ENCODE measurements around the gene EMX1. TPM values are rescaled to one million over a fixed set of nuclear protein-coding genes. Genes with fewer than 3 reads are reported as not detected.
"Not testable (repeated sequence)": the region's sequence is repeated elsewhere in the genome, so short reads cannot be mapped to it uniquely, and the experiment has no call there.

The EMX1 gene
- total RNA-seq, 1 experiment from 2014 or later = not detected

DNA sequence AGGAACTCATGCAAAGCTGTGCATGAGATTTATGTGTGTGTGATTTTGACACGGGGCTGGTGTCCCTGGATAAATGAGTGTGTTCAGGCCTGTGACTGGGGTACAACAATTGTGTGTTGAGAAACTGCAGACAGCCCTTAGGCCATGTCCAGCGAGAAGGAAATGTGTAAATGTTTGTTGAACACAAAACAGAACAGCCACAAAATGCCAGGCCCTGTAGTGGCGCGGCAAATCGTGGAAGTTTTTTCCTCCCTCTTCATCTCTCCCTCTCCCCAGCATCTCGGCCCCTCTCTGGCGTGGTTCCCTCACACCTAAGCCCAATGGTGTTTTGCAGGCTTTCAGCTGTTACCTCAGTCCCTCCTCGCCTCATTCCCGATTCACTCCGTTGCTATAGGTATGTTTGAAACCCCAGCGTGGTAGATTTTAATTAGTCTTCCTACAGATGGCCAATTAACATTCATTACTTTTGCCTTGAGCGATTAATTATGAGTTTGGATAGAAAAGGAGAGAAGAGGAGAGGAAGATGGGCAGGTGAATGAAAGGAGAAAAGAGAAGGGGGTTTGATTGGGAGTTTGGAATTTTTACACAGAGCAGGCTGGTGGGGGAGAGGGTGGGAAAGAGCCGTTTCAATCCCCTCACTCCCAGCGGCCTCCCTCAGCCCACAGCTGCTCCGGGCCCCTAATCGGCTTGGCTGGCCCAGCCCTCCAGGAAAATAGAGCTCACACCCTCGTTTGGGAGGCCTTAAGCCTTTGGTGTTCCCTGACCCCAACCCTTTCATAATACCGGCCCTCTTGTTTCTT is 19.3 kb upstream of the EMX1 start:
- H3K4me3 Mint-ChIP-seq (ENCODE audit: low read depth, unreplicated experiment) = no peak overlapping the region
- H3K9me3 Mint-ChIP-seq (ENCODE audit: low read depth, unreplicated experiment) = no peaks in the 10 kb centered on the region
- H3K36me3 Mint-ChIP-seq (ENCODE audit: insufficient read depth, unreplicated experiment) = no peaks in the 10 kb centered on the region
- BruUV-seq (replicated peaks) = no TSS peak
- no peak for DNase-seq
- TF ChIP-seq, protein P1, sequence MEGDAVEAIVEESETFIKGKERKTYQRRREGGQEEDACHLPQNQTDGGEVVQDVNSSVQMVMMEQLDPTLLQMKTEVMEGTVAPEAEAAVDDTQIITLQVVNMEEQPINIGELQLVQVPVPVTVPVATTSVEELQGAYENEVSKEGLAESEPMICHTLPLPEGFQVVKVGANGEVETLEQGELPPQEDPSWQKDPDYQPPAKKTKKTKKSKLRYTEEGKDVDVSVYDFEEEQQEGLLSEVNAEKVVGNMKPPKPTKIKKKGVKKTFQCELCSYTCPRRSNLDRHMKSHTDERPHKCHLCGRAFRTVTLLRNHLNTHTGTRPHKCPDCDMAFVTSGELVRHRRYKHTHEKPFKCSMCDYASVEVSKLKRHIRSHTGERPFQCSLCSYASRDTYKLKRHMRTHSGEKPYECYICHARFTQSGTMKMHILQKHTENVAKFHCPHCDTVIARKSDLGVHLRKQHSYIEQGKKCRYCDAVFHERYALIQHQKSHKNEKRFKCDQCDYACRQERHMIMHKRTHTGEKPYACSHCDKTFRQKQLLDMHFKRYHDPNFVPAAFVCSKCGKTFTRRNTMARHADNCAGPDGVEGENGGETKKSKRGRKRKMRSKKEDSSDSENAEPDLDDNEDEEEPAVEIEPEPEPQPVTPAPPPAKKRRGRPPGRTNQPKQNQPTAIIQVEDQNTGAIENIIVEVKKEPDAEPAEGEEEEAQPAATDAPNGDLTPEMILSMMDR (IDR thresholded peaks at IDR 0.05; ENCODE audit: unreplicated experiment) = no peak
- H3K27ac Mint-ChIP-seq (ENCODE audit: unreplicated experiment) = no peak overlapping the region
- H3K4me1 Mint-ChIP-seq (ENCODE audit: low read depth, unreplicated experiment) = peaks cover 20% of the 10 kb centered on the region
- intact Hi-C loops (cut with micrococcal nuclease; ENCODE audit: unreplicated experiment) = no loop called here
- H3K27me3 Mint-ChIP-seq (ENCODE audit: unreplicated experiment) = peaks cover 83% of the 10 kb centered on the region
- CTCF ChIA-PET = no interaction called here

DNA sequence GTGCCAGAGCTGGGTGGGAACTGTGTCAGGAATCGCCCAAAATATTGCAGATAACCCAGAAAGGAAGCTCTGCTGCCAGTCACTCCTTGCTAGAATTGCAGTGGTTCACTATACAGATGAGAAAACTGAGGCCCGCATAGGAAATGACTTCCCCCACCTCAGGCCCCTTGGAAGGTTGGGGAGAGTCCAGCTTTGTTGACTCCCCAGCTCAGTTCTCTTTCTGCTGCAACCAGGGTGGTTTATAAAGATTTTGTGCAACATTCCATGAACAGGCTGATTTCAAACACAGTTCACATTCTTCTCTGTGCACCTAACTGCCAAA is 18.8 kb upstream of the EMX1 start:
- BruUV-seq (replicated peaks) = no TSS peak
- no peak for DNase-seq
- Mint-ChIP-seq H3K27me3 (ENCODE audit: unreplicated experiment) (peaks cover 88% of the 10 kb centered on the region), H3K4me3 (ENCODE audit: low read depth, unreplicated experiment) (no peak overlapping the region), H3K36me3 (ENCODE audit: insufficient read depth, unreplicated experiment) (no peaks in the 10 kb centered on the region), H3K4me1 (ENCODE audit: low read depth, unreplicated experiment) (peaks cover 20% of the 10 kb centered on the region), H3K9me3 (ENCODE audit: low read depth, unreplicated experiment) (no peaks in the 10 kb centered on the region), H3K27ac (ENCODE audit: unreplicated experiment) (no peak overlapping the region)
- intact Hi-C loops (cut with micrococcal nuclease; ENCODE audit: unreplicated experiment) = no loop called here
- TF ChIP-seq, protein P1 (IDR thresholded peaks at IDR 0.05; ENCODE audit: unreplicated experiment) = no peak
- CTCF ChIA-PET = no interaction called here

GRCh38 chr2:72900191-72900825 is 17.0 kb upstream of the EMX1 start:
- Mint-ChIP-seq H3K27me3 (ENCODE audit: unreplicated experiment) (peaks cover 100% of the 10 kb centered on the region), H3K9me3 (ENCODE audit: low read depth, unreplicated experiment) (no peaks in the 10 kb centered on the region), H3K36me3 (ENCODE audit: insufficient read depth, unreplicated experiment) (no peaks in the 10 kb centered on the region), H3K4me1 (ENCODE audit: low read depth, unreplicated experiment) (peaks cover 17% of the 10 kb centered on the region), H3K4me3 (ENCODE audit: low read depth, unreplicated experiment) (no peak overlapping the region), H3K27ac (ENCODE audit: unreplicated experiment) (no peak overlapping the region)
- TF ChIP-seq, protein P1 (IDR thresholded peaks at IDR 0.05; ENCODE audit: unreplicated experiment) = no peak
- CTCF ChIA-PET = no interaction called here
- DNase-seq = no peak
- intact Hi-C loops (cut with micrococcal nuclease; ENCODE audit: unreplicated experiment) = no loop called here
- no TSS peak for BruUV-seq (replicated peaks)

DNA sequence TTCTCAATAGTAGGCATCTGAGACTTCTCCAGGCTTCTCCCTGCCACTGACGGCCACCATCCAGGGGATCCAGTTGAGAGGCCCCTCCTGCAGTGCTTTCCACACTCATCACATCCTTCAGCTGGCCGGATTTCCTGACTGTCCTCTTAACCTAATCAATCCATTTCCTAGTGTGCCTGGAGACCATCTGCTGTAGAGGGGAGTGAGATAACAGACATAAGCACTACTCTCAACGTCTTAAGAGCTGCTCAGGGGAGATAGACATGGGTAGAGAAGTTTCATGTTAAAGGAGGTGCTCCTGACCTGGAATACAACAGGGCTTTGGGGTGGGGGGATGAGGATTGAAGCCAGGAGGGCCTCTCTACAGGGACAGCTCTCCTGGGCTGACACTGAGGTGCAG is 15.9 kb upstream of the EMX1 start:
- BruUV-seq (replicated peaks) = no TSS peak
- CTCF ChIA-PET = no interaction called here
- TF ChIP-seq, protein P1 (IDR thresholded peaks at IDR 0.05; ENCODE audit: unreplicated experiment) = no peak
- H3K4me1 Mint-ChIP-seq (ENCODE audit: low read depth, unreplicated experiment) = peaks cover 6% of the 10 kb centered on the region
- no peaks in the 10 kb centered on the region for H3K9me3 Mint-ChIP-seq (ENCODE audit: low read depth, unreplicated experiment)
- intact Hi-C loops (cut with micrococcal nuclease; ENCODE audit: unreplicated experiment) = no loop called here
- DNase-seq = no peak
- H3K27ac Mint-ChIP-seq (ENCODE audit: unreplicated experiment) = no peak overlapping the region
- no peaks in the 10 kb centered on the region for H3K36me3 Mint-ChIP-seq (ENCODE audit: insufficient read depth, unreplicated experiment)
- H3K4me3 Mint-ChIP-seq (ENCODE audit: low read depth, unreplicated experiment) = no peak overlapping the region
- peaks cover 100% of the 10 kb centered on the region for H3K27me3 Mint-ChIP-seq (ENCODE audit: unreplicated experiment)

DNA sequence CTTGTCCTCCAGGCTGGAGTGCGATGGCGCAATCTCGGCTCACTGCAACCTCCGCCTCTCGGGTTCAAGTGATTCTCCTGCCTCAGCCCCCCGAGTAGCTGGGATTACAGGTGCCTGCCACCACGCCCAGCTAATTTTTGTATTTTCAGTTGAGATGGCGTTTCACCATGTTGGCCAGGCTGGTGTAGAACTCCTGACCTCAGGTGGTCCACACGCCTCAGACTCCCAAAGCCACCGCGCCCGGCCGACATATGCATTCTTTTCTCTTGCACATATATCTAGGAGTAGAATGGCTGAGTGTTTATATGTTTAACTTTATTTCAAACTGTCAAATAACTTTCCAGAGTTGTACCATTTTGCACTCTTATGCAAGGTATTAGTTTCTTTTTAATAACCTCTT is 9.9 kb upstream of the EMX1 start:
- intact Hi-C loops (cut with micrococcal nuclease; ENCODE audit: unreplicated experiment) = not testable (repeated sequence)

More for the DNA sequence above, 9.9 kb upstream of the EMX1 start:
- H3K4me1 Mint-ChIP-seq (ENCODE audit: low read depth, unreplicated experiment); H3K36me3 Mint-ChIP-seq (ENCODE audit: insufficient read depth, unreplicated experiment); H3K27ac Mint-ChIP-seq (ENCODE audit: unreplicated experiment); H3K9me3 Mint-ChIP-seq (ENCODE audit: low read depth, unreplicated experiment); H3K4me3 Mint-ChIP-seq (ENCODE audit: low read depth, unreplicated experiment); BruUV-seq (replicated peaks); DNase-seq: not testable (repeated sequence)
- CTCF ChIA-PET = interaction anchor here (0.6 kb wide), 1 partner anchor 36 kb away, joined by 3 read pairs; no protein-coding TSS in a partner anchor
- peaks cover 82% of the 10 kb centered on the region for H3K27me3 Mint-ChIP-seq (ENCODE audit: unreplicated experiment)

Measured in Calu3 (cell line).